Cardiac fibroblast (primary cell): ENCODE measurements around the gene ESRRG.

Experiments used
- DNase-seq, 2 donors: peaks; one replicate each; pipeline versions ENCODE4 v3.0.0 to v3.0.0-alpha.2; 2010; ENCODE audit warnings: low read depth in 2 of 2
- H3K4me3 ChIP-seq, 2 donors: replicated peaks in 1 of 2; 1 replicate in 1 of 2; 2 replicates in 1 of 2; pipeline ENCODE4 v1.5.1; 2011; ENCODE audit warnings: low read depth in 2 of 2, low read length in 2 of 2, mild to moderate bottlenecking in 2 of 2, moderate library complexity in 1 of 2
- TF ChIP-seq, protein P1 (sequence below): IDR thresholded peaks from one replicate; pipeline ENCODE4 v1.5.1; 2011; ENCODE audit warnings: low read depth, mild to moderate bottlenecking, low read length, inconsistent platforms

Gene ESRRG

DNA sequence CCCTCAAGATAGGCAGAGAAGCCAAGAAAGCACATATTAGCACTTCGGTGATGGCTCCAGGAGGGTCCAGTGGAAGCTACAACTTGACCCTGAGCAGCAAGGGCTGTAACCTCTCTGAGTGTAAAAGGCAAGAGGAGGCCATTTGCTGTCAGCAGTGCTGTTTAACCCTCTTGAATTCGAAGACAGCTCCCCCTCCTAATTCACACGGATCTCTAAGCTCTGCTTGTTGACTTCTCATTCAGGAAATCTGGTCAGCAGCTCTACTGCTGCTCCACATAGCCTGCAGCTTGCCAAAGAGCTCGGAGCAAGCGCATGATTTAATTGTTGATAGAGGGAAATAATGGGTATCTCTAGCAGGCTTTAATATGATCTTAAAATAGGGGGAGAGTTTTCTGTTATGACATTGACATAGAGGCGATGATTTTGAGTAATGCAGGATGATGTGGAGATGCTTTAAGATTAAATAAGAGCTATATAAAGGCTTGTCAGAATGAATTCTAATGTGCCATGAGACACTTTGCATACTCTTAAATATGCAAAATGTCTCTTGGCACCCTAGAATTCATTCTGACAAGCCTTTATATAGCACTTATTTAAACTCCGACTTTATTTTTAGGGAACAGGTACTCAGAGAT lies 220.6 kb downstream of the ESRRG start:
- TF ChIP-seq, protein P1, sequence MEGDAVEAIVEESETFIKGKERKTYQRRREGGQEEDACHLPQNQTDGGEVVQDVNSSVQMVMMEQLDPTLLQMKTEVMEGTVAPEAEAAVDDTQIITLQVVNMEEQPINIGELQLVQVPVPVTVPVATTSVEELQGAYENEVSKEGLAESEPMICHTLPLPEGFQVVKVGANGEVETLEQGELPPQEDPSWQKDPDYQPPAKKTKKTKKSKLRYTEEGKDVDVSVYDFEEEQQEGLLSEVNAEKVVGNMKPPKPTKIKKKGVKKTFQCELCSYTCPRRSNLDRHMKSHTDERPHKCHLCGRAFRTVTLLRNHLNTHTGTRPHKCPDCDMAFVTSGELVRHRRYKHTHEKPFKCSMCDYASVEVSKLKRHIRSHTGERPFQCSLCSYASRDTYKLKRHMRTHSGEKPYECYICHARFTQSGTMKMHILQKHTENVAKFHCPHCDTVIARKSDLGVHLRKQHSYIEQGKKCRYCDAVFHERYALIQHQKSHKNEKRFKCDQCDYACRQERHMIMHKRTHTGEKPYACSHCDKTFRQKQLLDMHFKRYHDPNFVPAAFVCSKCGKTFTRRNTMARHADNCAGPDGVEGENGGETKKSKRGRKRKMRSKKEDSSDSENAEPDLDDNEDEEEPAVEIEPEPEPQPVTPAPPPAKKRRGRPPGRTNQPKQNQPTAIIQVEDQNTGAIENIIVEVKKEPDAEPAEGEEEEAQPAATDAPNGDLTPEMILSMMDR, result no peak
- DNase-seq, result no peak
- H3K4me3 ChIP-seq, result no peak overlapping the region

DNA sequence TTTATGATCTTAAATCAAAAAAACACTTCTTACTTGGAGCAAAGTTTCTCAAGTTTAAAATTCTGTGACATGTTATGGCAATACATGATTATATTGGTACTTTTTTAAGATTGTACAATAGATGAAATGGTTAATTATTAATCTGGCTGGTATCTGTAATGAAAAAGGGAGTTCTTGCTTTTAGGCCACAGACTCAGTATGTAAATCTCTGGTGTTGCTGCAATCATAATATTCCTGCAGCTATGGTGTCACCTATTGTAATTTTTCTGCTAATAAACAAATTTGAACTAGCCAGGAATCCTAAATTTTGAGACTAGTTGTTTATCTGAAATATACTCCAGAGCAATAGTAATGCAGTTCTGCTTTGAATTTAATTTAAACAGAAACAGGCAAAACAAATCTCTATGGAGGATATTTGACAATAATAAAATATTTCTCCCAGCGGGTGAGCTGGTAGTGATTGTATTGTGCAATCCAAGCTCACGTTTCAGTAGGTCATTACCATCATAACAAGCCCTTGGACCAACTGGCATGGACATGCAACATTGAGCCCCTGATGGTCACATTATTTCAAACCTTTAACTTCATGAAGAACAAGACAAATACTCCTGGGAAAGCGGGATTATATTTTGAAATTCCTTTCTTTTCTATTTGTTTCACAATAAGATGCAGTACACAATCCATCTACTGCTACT lies 222.8 kb downstream of the ESRRG start:
- TF ChIP-seq, protein P1, result no peak

GRCh38 chr1:216499581-216500272 lies 223.5 kb downstream of the ESRRG start:
- H3K4me3 ChIP-seq, result no peak overlapping the region
- DNase-seq, result no peak
- TF ChIP-seq, protein P1, result no peak

More for the DNA sequence above, 222.8 kb downstream of the ESRRG start:
- H3K4me3 ChIP-seq, result no peak overlapping the region
- no peak for DNase-seq

GRCh38 chr1:216498277-216498676 lies 225.0 kb downstream of the ESRRG start:
- TF ChIP-seq, protein P1, result no peak
- DNase-seq, result no peak

GRCh38 chr1:216485042-216485441 lies 238.2 kb downstream of the ESRRG start:
- TF ChIP-seq, protein P1, result no peak
- no peak for DNase-seq
- H3K4me3 ChIP-seq, result no peak overlapping the region

More at GRCh38 chr1:216498277-216498676, 225.0 kb downstream of the ESRRG start:
- H3K4me3 ChIP-seq, result no peak overlapping the region

GRCh38 chr1:216483672-216484401 lies 239.4 kb downstream of the ESRRG start:
- no peak for DNase-seq
- TF ChIP-seq, protein P1, result no peak
- H3K4me3 ChIP-seq, result no peak overlapping the region
